Cardiac fibroblast (primary cell): ENCODE results near the gene HIPK3.

ENCODE experiments used
- DNase-seq, 2 donors: peaks; one replicate each; pipeline versions ENCODE4 v3.0.0 to v3.0.0-alpha.2; 2010; ENCODE audit warnings: low read depth in 2 of 2
- H3K4me3 ChIP-seq, 2 donors: replicated peaks in 1 of 2; 1 replicate in 1 of 2; 2 replicates in 1 of 2; pipeline ENCODE4 v1.5.1; 2011; ENCODE audit warnings: low read depth in 2 of 2, low read length in 2 of 2, mild to moderate bottlenecking in 2 of 2, moderate library complexity in 1 of 2
- TF ChIP-seq, protein P1 (sequence below): IDR thresholded peaks from one replicate; pipeline ENCODE4 v1.5.1; 2011; ENCODE audit warnings: low read depth, mild to moderate bottlenecking, low read length, inconsistent platforms

Gene HIPK3

DNA sequence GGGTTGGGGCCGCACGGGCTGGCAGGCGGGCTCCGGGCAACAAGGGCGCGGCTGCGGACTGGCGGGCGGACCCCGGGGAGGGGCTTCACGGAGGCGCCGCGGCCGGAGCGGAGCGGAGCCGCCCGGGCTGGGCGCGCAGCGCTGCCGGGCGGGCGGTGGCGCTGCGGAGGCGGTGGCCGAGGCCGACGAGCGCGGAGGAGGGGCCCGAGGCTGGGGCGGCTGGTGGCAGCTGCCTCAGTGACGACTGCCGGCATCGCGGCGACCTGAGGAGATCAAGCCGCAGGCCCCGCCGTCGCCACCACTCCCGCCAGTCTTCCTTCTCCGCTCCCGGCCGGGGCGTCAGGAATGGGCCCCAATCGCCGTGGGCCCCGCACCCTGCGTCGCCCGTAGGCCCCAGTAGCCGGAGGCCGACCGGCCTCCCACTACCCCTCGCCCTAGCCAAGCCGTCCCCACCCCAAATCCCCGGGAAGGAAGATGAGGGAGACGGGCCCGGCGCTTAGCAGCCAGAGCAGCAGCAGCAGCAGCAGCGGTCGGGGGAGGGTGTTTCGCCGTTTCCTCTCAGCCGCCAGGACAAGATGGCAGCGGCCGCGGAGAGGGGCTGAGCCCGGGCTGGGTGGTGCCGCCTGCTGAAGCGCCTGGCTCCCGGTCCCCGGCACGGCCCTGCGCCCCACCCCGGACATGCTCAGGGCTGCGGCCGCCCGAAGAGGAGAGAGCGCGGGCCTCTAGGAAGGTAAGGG is at the start of gene HIPK3:
TSS of gene HIPK3 (plus strand) at position 222 of the 737 bp plus-strand sequence.
- TF ChIP-seq, protein P1, sequence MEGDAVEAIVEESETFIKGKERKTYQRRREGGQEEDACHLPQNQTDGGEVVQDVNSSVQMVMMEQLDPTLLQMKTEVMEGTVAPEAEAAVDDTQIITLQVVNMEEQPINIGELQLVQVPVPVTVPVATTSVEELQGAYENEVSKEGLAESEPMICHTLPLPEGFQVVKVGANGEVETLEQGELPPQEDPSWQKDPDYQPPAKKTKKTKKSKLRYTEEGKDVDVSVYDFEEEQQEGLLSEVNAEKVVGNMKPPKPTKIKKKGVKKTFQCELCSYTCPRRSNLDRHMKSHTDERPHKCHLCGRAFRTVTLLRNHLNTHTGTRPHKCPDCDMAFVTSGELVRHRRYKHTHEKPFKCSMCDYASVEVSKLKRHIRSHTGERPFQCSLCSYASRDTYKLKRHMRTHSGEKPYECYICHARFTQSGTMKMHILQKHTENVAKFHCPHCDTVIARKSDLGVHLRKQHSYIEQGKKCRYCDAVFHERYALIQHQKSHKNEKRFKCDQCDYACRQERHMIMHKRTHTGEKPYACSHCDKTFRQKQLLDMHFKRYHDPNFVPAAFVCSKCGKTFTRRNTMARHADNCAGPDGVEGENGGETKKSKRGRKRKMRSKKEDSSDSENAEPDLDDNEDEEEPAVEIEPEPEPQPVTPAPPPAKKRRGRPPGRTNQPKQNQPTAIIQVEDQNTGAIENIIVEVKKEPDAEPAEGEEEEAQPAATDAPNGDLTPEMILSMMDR: no peak
- DNase-seq: peak; percentile 72 to 91
- peak within 1 kb of the TSS; percentile 90 to 95 for H3K4me3 ChIP-seq

DNA sequence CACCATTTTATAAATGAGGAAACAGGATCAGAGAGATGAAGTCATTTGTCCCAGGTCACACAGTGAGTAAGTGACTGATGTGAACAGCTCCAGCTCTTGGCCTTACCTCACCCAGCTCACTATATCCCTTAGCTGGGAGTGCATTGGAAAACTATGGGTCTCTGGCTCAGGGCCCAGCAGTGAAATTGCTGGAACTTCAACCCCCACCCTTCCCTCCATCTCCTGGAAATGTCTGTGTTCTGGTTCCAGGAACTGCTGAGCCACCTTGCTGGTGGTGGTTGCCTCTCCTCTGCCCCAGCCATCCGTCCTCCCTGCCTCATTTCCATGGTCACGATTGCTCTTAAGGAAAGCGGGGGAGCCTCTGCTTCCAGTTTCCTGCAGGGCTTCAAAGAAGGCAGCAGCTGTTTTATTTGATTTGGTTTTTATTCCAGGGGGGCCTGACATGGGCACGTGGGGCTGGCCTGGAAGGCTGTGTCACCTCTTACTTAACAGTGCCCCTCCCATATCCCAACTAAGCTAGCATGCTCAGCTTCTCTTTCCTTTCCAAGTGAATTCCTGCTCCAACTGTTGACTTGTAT is 49.7 kb upstream of the HIPK3 start:
- TF ChIP-seq, protein P1: no peak
- DNase-seq: peak; percentile 12 to 80
- no peak overlapping the region for H3K4me3 ChIP-seq

DNA sequence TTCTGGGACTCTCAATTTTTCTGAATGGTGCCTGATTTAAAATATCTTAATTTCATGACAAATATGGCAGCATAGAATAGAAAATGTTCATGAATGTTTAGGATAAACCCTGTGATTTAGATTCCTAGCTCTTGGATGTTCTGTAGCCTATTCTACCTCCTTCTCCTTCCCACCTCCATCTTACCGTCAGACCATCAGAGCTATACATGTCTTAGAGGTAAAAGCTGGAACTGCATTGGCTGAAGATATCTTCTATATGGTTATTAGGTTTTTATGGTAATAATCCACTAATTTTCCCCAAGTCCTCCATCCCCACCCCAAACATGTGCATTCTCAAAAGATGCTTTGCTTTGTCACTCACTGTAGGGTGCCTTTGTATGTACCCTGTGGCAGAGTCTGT is 49.0 kb upstream of the HIPK3 start:
- no peak for DNase-seq
- TF ChIP-seq, protein P1: no peak
- H3K4me3 ChIP-seq: no peak overlapping the region

DNA sequence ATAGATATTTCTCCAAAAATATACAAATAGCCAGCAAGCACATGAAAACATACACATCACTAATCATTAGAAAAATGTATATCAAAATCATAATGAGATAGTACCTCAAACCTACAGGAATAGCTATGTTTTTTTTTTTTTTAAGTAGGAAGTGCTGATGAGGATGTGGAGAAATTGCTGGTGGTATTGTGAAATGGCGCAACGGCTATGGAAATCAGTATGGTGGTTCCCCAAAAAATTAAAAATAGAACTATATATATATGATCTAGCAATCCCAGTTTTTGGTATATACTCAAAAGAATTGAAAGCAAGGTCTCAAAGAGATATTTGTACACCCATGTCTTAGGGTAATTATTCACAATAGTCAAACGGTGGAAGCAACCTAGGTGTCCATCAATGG is 46.0 kb upstream of the HIPK3 start:
- no peak for DNase-seq
- TF ChIP-seq, protein P1: no peak
- H3K4me3 ChIP-seq: no peak overlapping the region

DNA sequence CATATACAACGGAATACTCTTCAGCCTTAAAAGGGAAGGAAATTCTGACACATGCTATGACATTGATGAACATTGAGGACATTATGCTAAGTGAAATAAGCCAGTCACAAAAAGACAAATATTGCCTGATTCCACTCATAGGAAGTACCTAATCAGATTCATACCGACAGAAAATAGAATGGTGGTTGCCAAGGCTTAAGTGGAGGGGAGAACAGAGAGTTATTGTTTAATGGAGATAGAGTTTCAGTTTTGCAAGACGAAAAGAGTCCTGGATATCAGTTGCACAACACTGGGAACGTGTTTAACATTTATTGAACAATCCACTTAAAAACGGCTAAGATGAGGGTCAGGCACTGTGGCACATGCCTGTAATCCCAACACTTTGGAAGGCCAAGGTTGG is 45.6 kb upstream of the HIPK3 start:
- DNase-seq: peak in 1 of 2 donors; percentile 73
- no peak overlapping the region for H3K4me3 ChIP-seq
- TF ChIP-seq, protein P1: no peak

DNA sequence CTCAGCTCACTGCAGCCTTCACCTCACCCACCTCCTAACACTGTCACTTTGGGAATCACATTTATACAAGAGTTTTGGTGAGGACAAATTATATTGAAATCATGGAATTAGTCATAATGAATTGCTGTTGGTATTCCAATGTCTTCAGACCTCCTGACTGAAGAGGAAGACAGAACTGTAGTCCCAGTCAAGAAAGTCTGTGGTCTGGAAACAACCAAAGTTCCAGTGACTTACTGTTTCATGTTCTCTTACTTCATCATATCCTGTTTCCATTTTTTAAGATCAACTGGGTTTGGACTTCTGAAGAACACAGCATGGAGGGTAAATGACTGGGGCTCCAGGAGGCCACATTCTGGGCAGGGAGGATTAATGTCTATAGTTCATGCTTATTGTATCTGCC is 43.0 kb upstream of the HIPK3 start:
- no peak overlapping the region for H3K4me3 ChIP-seq
- TF ChIP-seq, protein P1: no peak
- DNase-seq: peak; percentile 28 to 31
